Measurements from ENCODE around the gene MKLN1.

The MKLN1 gene

GRCh38 chr7:131476740-131477139, 149.1 kb downstream of the MKLN1 start:
- no peaks in the 10 kb centered on the region for H3K9me2 ChIP-seq (replicated peaks; ENCODE audit: insufficient read depth, low read length)
- H3K27ac ChIP-seq (ENCODE audit: low read depth, low read length) = no peak overlapping the region
- H3F3A ChIP-seq (ENCODE audit: insufficient read depth) = no peaks in the 10 kb centered on the region
- H3K79me2 ChIP-seq (ENCODE audit: insufficient read depth, low read length) = no peaks in the 10 kb centered on the region
- no peak overlapping the region for H3K4me3 ChIP-seq (ENCODE audit: insufficient read depth, low read length, poor library complexity, severe bottlenecking)
- no peak overlapping the region for H2AFZ ChIP-seq (ENCODE audit: low read depth, low read length, severe bottlenecking)
- H3K4me2 ChIP-seq (ENCODE audit: low read depth, low read length, poor library complexity, severe bottlenecking) = no peak overlapping the region
- TF ChIP-seq, protein P1, sequence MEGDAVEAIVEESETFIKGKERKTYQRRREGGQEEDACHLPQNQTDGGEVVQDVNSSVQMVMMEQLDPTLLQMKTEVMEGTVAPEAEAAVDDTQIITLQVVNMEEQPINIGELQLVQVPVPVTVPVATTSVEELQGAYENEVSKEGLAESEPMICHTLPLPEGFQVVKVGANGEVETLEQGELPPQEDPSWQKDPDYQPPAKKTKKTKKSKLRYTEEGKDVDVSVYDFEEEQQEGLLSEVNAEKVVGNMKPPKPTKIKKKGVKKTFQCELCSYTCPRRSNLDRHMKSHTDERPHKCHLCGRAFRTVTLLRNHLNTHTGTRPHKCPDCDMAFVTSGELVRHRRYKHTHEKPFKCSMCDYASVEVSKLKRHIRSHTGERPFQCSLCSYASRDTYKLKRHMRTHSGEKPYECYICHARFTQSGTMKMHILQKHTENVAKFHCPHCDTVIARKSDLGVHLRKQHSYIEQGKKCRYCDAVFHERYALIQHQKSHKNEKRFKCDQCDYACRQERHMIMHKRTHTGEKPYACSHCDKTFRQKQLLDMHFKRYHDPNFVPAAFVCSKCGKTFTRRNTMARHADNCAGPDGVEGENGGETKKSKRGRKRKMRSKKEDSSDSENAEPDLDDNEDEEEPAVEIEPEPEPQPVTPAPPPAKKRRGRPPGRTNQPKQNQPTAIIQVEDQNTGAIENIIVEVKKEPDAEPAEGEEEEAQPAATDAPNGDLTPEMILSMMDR (IDR thresholded peaks at IDR 0.05; ENCODE audit: insufficient read depth, low read length, poor library complexity, severe bottlenecking) = no peak
- no peak for TF ChIP-seq EZH2phosphoT487 (conservative IDR thresholded peaks at IDR 0.05; ENCODE audit: low read length)
- no peak overlapping the region for H3K9ac ChIP-seq (ENCODE audit: low read length)
- no peaks in the 10 kb centered on the region for H4K20me1 ChIP-seq (ENCODE audit: low read depth, low read length)
- H3K9me3 ChIP-seq (ENCODE audit: insufficient read depth, low read length) = no peaks in the 10 kb centered on the region
- no peaks in the 10 kb centered on the region for H3K27me3 ChIP-seq (ENCODE audit: low read length)
- H3K36me3 ChIP-seq (ENCODE audit: low read length) = no peaks in the 10 kb centered on the region

GRCh38 chr7:131480384-131481315, 153.0 kb downstream of the MKLN1 start:
- Histone ChIP-seq H3K9me3 (ENCODE audit: insufficient read depth, low read length) (no peaks in the 10 kb centered on the region), H3K4me2 (ENCODE audit: low read depth, low read length, poor library complexity, severe bottlenecking) (no peak overlapping the region), H4K20me1 (ENCODE audit: low read depth, low read length) (no peaks in the 10 kb centered on the region), H2AFZ (ENCODE audit: low read depth, low read length, severe bottlenecking) (no peak overlapping the region), H3K9me2 (replicated peaks; ENCODE audit: insufficient read depth, low read length) (no peaks in the 10 kb centered on the region), H3K4me3 (ENCODE audit: insufficient read depth, low read length, poor library complexity, severe bottlenecking) (no peak overlapping the region), H3K27me3 (ENCODE audit: low read length) (no peaks in the 10 kb centered on the region), H3K9ac (ENCODE audit: low read length) (no peak overlapping the region), H3K27ac (ENCODE audit: low read depth, low read length) (no peak overlapping the region), H3K79me2 (ENCODE audit: insufficient read depth, low read length) (no peaks in the 10 kb centered on the region), H3F3A (ENCODE audit: insufficient read depth) (no peaks in the 10 kb centered on the region), H3K36me3 (ENCODE audit: low read length) (no peaks in the 10 kb centered on the region)
- no peak for TF ChIP-seq EZH2phosphoT487 (conservative IDR thresholded peaks at IDR 0.05; ENCODE audit: low read length)
- TF ChIP-seq, protein P1 (IDR thresholded peaks at IDR 0.05; ENCODE audit: insufficient read depth, low read length, poor library complexity, severe bottlenecking) = no peak

- H3K9me2 ChIP-seq (replicated peaks; ENCODE audit: insufficient read depth, low read length) = no peaks in the 10 kb centered on the region
- H3K9me3 ChIP-seq (ENCODE audit: insufficient read depth, low read length) = no peaks in the 10 kb centered on the region
- no peak overlapping the region for H3K27ac ChIP-seq (ENCODE audit: low read depth, low read length)
- H2AFZ ChIP-seq (ENCODE audit: low read depth, low read length, severe bottlenecking) = no peak overlapping the region
- H3K36me3 ChIP-seq (ENCODE audit: low read length) = no peaks in the 10 kb centered on the region
- no peaks in the 10 kb centered on the region for H3K27me3 ChIP-seq (ENCODE audit: low read length)
- TF ChIP-seq, protein P1 (IDR thresholded peaks at IDR 0.05; ENCODE audit: insufficient read depth, low read length, poor library complexity, severe bottlenecking) = no peak
- TF ChIP-seq EZH2phosphoT487 (conservative IDR thresholded peaks at IDR 0.05; ENCODE audit: low read length) = no peak
- no peak overlapping the region for H3K4me2 ChIP-seq (ENCODE audit: low read depth, low read length, poor library complexity, severe bottlenecking)
- H3K79me2 ChIP-seq (ENCODE audit: insufficient read depth, low read length) = no peaks in the 10 kb centered on the region
- H4K20me1 ChIP-seq (ENCODE audit: low read depth, low read length) = no peaks in the 10 kb centered on the region
- no peaks in the 10 kb centered on the region for H3F3A ChIP-seq (ENCODE audit: insufficient read depth)
- no peak overlapping the region for H3K9ac ChIP-seq (ENCODE audit: low read length)
- no peak overlapping the region for H3K4me3 ChIP-seq (ENCODE audit: insufficient read depth, low read length, poor library complexity, severe bottlenecking)
Measured at GRCh38 chr7:131482800-131483199, 155.1 kb downstream of the MKLN1 start.

Data from SU-DHL-6 (cell line).